GM10847 (cell line): Measurements from ENCODE around the gene ALPK1.

Experiments
- POLR2A ChIP-seq: IDR thresholded peaks from 2 replicates; pipeline ENCODE4 v1.6.1; 2011; ENCODE audit not compliant: insufficient read length; ENCODE audit errors: extremely low read depth

ALPK1 gene

GRCh38 chr4:112315446-112315845 is 18.3 kb downstream of the ALPK1 start:
- no peak for TF ChIP-seq POLR2A

DNA sequence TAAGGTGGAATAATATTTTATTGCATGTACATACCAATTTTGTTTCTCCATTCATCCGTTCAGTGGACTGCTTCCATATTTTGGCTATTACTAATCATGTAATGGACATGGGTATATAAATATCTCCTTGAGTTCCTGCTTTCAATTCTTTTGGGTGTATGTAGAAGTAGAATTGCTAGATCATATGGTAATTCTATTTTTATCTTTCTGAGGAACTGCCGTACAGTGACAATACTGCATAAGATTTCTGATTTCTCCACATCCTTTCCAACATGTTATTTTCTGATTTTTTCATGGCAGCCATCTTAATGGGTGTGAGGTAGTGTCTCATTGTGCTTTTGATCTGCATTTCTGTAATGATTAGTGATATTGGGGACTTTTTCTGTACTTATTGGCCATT is 19.2 kb downstream of the ALPK1 start:
- TF ChIP-seq POLR2A: no peak

- TF ChIP-seq POLR2A: no peak
These were observed 21.3 kb downstream of the ALPK1 start for GRCh38 chr4:112318239-112319142.

DNA sequence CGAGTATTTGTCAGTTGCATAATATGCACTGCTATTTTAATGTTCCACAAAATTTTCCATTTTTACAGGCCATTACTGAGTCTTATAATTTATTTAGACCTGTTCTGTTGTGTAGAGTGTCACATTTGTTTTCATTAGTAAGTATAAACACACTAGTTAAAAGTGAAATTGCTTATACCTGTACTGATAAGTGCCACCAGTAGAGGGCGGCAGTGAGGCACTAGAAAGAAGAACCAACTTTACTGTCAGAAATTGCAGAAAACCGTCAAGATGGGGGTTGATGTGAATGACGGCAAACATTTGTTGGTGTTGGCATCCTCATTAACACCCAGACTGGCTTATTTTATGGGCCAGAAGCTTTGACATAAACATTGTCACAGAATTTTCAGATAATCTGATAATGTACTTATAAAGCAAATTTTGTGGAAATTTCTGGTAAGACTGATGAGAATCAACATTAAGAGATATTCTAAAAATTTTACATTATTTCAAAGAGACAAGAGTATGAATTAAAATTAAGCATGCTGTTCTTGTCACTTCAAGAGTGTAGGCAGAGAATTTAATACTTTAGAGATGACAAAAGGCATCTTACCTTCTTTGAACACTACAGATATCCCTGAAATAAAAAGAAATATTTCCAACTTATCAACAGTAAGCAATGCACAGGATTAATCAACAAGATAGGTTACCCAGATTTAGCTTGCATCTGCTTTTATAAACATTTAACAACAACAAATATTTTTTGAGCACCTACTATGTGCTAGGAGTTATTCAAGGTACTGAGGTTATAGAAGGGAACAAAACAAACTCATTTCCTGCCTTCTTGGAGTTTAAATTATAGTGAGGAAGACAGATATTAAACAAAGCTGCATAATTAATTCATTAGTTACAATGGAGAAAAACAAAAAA is 24.9 kb downstream of the ALPK1 start:
- TF ChIP-seq POLR2A: no peak

GRCh38 chr4:112322866-112323265 is 25.7 kb downstream of the ALPK1 start:
- TF ChIP-seq POLR2A: no peak

GRCh38 chr4:112325530-112325929 is 28.4 kb downstream of the ALPK1 start:
- TF ChIP-seq POLR2A: no peak

DNA sequence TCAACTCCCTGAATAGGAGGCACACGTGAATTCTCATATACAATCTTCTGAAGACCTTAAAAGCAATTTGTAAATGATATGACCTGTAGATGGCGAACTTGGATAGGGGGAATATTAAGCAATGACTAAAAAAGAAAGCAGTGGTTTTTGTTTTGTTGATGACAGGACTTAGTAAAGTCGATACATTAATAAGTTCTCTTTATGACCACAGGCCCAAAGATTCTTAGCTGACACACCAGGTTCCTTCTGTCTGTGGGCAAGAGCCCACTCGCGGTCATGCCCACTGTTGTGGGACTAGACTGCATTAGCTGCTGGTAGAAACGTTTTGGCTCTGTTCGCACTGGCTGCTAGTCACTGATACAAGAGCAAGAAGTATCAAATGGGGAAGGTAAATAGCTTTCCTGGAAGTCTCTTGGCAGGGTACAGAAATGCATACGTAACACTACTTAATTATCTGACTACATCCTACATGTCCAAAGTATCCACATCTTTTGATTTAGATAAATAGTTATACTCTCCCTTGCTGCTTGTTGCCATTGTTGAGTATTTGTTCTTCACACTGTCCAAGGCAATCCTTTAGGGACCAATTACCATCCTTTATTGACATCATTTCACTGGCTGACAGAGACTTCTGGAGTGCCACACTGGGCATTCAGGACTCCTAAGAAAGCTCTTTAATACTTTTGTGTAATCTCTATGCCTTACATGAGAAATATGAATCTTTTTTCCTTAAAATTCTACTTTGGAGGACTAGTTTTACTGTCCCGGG is 31.0 kb downstream of the ALPK1 start:
- TF ChIP-seq POLR2A: no peak

GRCh38 chr4:112328734-112329130 is 31.6 kb downstream of the ALPK1 start:
- TF ChIP-seq POLR2A: no peak

- TF ChIP-seq POLR2A: no peak
These were observed 32.7 kb downstream of the ALPK1 start for GRCh38 chr4:112329672-112330375.

DNA sequence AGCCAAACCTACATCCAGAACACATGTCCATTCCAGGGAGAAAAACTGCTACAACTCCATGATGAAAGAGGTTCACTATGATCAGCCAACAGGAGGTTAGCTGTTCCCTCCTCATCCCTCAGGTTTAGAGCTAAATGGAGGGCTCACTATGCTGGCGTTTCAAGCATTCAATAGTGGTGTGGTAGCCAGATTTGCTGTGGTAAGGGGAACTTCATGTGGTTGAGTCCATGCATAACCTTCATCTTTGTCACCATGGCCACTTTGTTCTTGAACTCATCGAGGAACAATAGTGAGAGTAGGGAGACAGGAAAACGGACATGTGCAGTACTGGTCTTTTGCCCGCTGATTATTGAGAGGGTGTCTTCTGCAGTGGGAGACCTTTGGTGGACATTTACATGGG is 33.8 kb downstream of the ALPK1 start:
- no peak for TF ChIP-seq POLR2A

DNA sequence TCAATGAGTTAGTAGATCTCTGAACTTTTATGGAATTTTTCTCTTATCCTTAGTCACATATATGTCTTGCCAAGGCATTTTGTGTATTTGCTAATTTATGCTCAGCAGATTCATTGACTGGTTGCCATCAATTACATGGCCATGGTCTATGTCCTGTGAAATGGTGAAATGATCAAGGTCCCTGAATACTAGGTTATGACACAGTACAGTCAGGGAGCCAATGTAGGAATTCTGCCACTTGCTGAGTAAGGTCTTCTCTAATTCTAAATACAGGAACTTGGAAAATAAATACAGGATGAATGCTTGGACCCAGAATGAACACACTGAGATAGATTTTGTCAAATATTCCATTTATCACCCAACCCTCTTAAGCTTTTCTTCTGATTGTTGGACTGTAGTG is 35.2 kb downstream of the ALPK1 start:
- no peak for TF ChIP-seq POLR2A

GRCh38 chr4:112340023-112340422 is 42.9 kb downstream of the ALPK1 start:
- no peak for TF ChIP-seq POLR2A

DNA sequence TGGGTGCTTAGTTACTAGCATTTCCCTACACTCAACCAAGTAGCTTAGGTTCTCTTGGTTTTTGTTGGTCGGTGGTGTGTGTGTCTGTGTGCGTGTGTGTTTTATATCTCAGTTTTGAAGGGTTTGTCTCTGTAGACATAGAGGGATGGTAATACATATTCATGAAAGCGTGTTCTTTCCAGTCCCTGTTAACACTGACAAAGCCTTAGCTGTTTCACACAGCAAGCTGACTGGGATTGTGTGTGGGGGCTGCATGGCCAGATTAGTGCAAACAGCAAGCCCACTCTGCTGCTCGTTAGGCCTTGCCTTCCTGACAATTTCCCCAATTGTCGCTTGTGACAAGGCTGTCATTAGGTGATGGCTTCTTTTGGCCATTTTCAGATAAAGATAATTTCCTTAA is 43.9 kb downstream of the ALPK1 start:
- TF ChIP-seq POLR2A: no peak

DNA sequence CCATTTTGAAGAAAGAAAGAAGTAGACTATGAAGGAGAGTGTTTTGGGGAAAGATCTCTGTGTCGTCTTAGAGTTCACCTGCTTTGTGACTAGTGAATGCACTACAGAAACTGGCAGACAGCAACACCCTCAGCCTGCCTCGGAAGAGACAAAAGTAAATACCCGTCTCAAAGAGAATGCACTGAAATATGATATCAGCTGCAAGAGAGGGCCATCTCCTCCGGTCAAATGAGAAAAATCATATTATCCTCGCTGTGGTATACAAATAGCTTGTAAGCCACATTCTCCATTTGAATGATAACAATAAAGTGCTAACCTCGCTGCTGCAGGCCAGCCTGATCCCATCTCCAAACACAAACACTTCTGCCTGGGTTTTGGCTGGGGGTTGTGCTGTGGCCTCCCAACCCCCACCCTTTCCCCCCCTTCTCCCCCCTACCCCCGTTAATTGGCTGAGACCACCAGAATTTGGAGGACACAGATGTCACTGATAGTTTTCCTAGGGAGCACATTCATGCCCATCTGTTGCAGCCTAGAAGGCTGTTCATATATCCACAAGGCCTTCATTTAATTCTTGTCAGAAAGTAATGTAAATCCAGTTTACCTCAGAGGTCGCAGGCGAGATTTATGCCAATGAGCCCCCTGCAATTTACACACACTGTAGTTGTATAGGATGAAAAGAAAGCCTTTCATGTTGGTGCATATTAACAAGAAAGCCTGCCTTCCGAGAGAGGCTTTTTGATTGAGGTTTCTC is 46.3 kb downstream of the ALPK1 start:
- TF ChIP-seq POLR2A: no peak
